WTC11 (cell line): ENCODE measurements around the gene AMN. TPM values are rescaled to one million over a fixed set of nuclear protein-coding genes. Genes with fewer than 3 reads are reported as not detected.

ENCODE experiments used
- ATAC-seq: fragments of 200-7000 bp; cut with Tn5 transposase; 2 replicates; pipeline ENCODE4 v1.10.0; 2021; ENCODE audit warnings: mild to moderate bottlenecking, moderate library complexity
- CTCF ChIA-PET: fragments of 300-600 bp; sonication (Branson Sonifier 250); formaldehyde crosslinking; loops from one replicate; lab custom pipeline; 2021; ENCODE audit warnings: antibody characterized with exemption; lab: Charles Lee
- POLR2A ChIA-PET: fragments of 350-600 bp; sonication (Branson Sonifier 250); formaldehyde crosslinking; loops from one replicate; lab custom pipeline; 2021; ENCODE audit warnings: antibody characterized with exemption; lab: Charles Lee
- DNase-seq: peaks from one replicate; pipeline ENCODE4 v3.0.0; 2021; ENCODE audit warnings: low spot score
- H3K27ac Mint-ChIP-seq: 2 replicates; pipeline ENCODE4 v1.8.0; 2021; ENCODE audit warnings: mixed read lengths
- H3K27me3 Mint-ChIP-seq: 2 replicates; pipeline ENCODE4 v1.8.0; 2021; ENCODE audit warnings: low read depth, mild to moderate bottlenecking, moderate library complexity, mixed read lengths
- H3K36me3 Mint-ChIP-seq: 2 replicates; pipeline ENCODE4 v1.8.0; 2021; ENCODE audit warnings: mixed read lengths
- H3K4me1 Mint-ChIP-seq: 2 replicates; pipeline ENCODE4 v1.8.0; 2022; ENCODE audit warnings: mixed read lengths
- H3K4me3 Mint-ChIP-seq: 2 replicates; pipeline ENCODE4 v1.8.0; 2021; ENCODE audit warnings: mild to moderate bottlenecking, moderate library complexity, mixed read lengths
- H3K9me3 Mint-ChIP-seq: 2 replicates; pipeline ENCODE4 v1.8.0; 2021; ENCODE audit warnings: mixed read lengths
- ATF1 ChIP-seq: sonication (generic); formaldehyde crosslinking; IDR thresholded peaks from 2 replicates; pipeline ENCODE4 v1.8.1; 2023; ENCODE audit warnings: mild to moderate bottlenecking, moderate library complexity, missing genetic modification reagents
- CREB1 ChIP-seq: sonication (generic); formaldehyde crosslinking; IDR thresholded peaks from 2 replicates; pipeline ENCODE4 v1.8.0; 2023; ENCODE audit warnings: mild to moderate bottlenecking, missing genetic modification reagents
- JAZF1 ChIP-seq: fragments of 250-450 bp; sonication (Bioruptor Pico); IDR thresholded peaks from 2 replicates; pipeline ENCODE4 v1.9.0; 2021; ENCODE audit warnings: moderate library complexity, mild to moderate bottlenecking, inconsistent platforms
- MXD4 ChIP-seq: fragments of 250-450 bp; sonication (Bioruptor Pico); IDR thresholded peaks from 2 replicates; pipeline ENCODE4 v1.8.0; 2021; ENCODE audit warnings: mild to moderate bottlenecking, moderate library complexity, borderline replicate concordance
- MYBL2 ChIP-seq: sonication (generic); formaldehyde crosslinking; IDR thresholded peaks from 2 replicates; pipeline ENCODE4 v1.8.1; 2023; ENCODE audit warnings: mild to moderate bottlenecking, moderate library complexity, missing genetic modification reagents
- NR2C2 ChIP-seq: sonication (generic); formaldehyde crosslinking; IDR thresholded peaks from 2 replicates; pipeline ENCODE4 v1.8.0; 2022; ENCODE audit warnings: mild to moderate bottlenecking, missing genetic modification reagents
- RELA ChIP-seq: sonication (generic); formaldehyde crosslinking; IDR thresholded peaks from 2 replicates; pipeline ENCODE4 v1.8.1; 2022; ENCODE audit warnings: missing genetic modification reagents, mild to moderate bottlenecking, borderline replicate concordance
- RORB ChIP-seq: fragments of 250-450 bp; sonication (Bioruptor Pico); IDR thresholded peaks from 2 replicates; pipeline ENCODE4 v1.9.0; 2021; ENCODE audit warnings: mild to moderate bottlenecking
- SP1 ChIP-seq: sonication (generic); formaldehyde crosslinking; conservative IDR thresholded peaks from 2 replicates; pipeline ENCODE4 v1.8.1; 2022; ENCODE audit warnings: missing genetic modification reagents
- TEAD1 ChIP-seq: sonication (generic); formaldehyde crosslinking; IDR thresholded peaks from 2 replicates; pipeline ENCODE4 v1.8.0; 2022; ENCODE audit warnings: mild to moderate bottlenecking, missing genetic modification reagents
- total RNA-seq: library from RNA; stranded (reverse); gene quantifications from 3 replicates; pipeline ENCODE4 v1.2.3, GENCODE V29; 2021
- TF ChIP-seq, protein P1 (sequence below): sonication (generic); formaldehyde crosslinking; IDR thresholded peaks from 2 replicates; pipeline ENCODE4 v1.8.1; 2022; ENCODE audit warnings: low read depth, missing genetic modification reagents, borderline replicate concordance
- TF ChIP-seq, protein P2 (sequence below): sonication (generic); formaldehyde crosslinking; IDR thresholded peaks from 2 replicates; pipeline ENCODE4 v1.8.0; 2023; ENCODE audit warnings: missing genetic modification reagents, mild to moderate bottlenecking, borderline replicate concordance
- TF ChIP-seq, protein P3 (sequence below): sonication (generic); formaldehyde crosslinking; IDR thresholded peaks from 2 replicates; pipeline ENCODE4 v1.8.1; 2022; ENCODE audit warnings: mild to moderate bottlenecking, moderate library complexity, missing genetic modification reagents
- TF ChIP-seq, protein P4 (sequence below): fragments of 250-450 bp; sonication (Bioruptor Pico); IDR thresholded peaks from 2 replicates; pipeline ENCODE4 v1.9.0; 2021; ENCODE audit warnings: mild to moderate bottlenecking
- TF ChIP-seq, protein P5 (sequence below): sonication (generic); formaldehyde crosslinking; IDR thresholded peaks from 2 replicates; pipeline ENCODE4 v1.8.1; 2023; ENCODE audit warnings: mild to moderate bottlenecking, missing genetic modification reagents, moderate library complexity

Gene AMN
- total RNA-seq, 1 experiment from 2014 or later, result 2.8 TPM

DNA sequence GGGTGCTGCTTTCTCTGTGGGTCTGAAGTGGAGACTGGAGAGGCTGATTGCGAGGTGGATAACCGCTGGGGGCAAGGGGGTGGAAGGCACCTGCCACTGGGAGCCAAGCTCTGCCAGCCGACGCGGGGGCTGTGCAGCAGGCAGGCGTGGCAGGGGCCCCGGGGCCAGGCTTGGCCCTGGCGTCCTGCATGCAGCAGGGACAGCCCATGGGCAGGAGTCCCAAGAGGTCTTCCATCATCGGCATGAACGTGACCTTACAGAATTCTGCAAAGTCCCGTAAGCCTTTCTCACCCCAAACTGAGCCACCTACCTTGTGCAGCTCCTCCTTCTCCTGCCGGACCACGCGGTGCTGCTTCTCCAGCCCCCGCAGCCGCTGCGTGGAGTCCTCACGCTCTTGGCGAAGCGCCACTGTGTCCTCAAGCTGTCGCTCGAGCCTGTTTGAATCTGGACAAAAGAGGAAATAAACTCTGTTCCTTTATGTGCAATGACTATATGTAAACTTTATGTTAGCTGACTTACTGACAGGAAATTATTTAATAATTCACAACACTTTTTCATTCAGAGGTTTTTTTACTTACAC, 51.3 kb downstream of the AMN start (continued):
- TF ChIP-seq RELA (CRISPR knock-in tag), result no peak
- TF ChIP-seq, protein P1, sequence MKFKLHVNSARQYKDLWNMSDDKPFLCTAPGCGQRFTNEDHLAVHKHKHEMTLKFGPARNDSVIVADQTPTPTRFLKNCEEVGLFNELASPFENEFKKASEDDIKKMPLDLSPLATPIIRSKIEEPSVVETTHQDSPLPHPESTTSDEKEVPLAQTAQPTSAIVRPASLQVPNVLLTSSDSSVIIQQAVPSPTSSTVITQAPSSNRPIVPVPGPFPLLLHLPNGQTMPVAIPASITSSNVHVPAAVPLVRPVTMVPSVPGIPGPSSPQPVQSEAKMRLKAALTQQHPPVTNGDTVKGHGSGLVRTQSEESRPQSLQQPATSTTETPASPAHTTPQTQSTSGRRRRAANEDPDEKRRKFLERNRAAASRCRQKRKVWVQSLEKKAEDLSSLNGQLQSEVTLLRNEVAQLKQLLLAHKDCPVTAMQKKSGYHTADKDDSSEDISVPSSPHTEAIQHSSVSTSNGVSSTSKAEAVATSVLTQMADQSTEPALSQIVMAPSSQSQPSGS (CRISPR knock-in tag), result no peak

DNA sequence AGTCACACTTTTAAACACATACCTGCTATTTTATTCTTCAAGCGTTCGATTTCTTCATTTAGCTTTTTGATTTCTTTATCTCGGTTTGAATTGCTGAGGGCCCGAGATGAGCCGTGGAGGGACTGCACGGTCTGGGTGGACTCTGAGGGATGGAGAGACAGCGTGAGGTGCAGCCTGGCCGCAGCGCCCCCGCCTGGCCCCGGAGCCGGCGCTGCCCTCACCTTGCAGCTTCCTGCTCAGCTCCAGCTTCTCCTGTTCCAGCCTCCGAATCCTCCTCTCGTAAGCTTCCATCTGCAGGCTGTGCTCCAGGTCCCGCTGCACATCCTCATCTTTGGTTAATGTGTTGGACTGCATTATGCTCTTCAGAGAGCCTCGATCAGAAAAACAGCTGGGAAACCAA, 53.2 kb downstream of the AMN start:
- H3K4me1 Mint-ChIP-seq, result no peaks in the 10 kb centered on the region
- no peak overlapping the region for H3K4me3 Mint-ChIP-seq
- ChIA-PET POLR2A (interaction anchor here (0.6 to 1.1 kb wide), 2 partner anchors 14 to 279 kb away, joined by 3 to 4 read pairs; no protein-coding TSS in a partner anchor), CTCF (interaction anchor here (0.6 to 1.1 kb wide), 5 partner anchors 9 to 282 kb away, joined by 3 to 7 read pairs (median 3); no protein-coding TSS in a partner anchor)
- no peaks in the 10 kb centered on the region for H3K9me3 Mint-ChIP-seq
- peaks cover 56% of the 10 kb centered on the region for H3K36me3 Mint-ChIP-seq
- DNase-seq (no peak), ATAC-seq (peak; percentile 60; the same call in 1 of the 2 replicates)
- no peak overlapping the region for H3K27ac Mint-ChIP-seq
- TF ChIP-seq, protein P2, sequence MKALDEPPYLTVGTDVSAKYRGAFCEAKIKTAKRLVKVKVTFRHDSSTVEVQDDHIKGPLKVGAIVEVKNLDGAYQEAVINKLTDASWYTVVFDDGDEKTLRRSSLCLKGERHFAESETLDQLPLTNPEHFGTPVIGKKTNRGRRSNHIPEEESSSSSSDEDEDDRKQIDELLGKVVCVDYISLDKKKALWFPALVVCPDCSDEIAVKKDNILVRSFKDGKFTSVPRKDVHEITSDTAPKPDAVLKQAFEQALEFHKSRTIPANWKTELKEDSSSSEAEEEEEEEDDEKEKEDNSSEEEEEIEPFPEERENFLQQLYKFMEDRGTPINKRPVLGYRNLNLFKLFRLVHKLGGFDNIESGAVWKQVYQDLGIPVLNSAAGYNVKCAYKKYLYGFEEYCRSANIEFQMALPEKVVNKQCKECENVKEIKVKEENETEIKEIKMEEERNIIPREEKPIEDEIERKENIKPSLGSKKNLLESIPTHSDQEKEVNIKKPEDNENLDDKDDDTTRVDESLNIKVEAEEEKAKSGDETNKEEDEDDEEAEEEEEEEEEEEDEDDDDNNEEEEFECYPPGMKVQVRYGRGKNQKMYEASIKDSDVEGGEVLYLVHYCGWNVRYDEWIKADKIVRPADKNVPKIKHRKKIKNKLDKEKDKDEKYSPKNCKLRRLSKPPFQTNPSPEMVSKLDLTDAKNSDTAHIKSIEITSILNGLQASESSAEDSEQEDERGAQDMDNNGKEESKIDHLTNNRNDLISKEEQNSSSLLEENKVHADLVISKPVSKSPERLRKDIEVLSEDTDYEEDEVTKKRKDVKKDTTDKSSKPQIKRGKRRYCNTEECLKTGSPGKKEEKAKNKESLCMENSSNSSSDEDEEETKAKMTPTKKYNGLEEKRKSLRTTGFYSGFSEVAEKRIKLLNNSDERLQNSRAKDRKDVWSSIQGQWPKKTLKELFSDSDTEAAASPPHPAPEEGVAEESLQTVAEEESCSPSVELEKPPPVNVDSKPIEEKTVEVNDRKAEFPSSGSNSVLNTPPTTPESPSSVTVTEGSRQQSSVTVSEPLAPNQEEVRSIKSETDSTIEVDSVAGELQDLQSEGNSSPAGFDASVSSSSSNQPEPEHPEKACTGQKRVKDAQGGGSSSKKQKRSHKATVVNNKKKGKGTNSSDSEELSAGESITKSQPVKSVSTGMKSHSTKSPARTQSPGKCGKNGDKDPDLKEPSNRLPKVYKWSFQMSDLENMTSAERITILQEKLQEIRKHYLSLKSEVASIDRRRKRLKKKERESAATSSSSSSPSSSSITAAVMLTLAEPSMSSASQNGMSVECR (CRISPR knock-in tag), result no peak
- TF ChIP-seq, protein P3, sequence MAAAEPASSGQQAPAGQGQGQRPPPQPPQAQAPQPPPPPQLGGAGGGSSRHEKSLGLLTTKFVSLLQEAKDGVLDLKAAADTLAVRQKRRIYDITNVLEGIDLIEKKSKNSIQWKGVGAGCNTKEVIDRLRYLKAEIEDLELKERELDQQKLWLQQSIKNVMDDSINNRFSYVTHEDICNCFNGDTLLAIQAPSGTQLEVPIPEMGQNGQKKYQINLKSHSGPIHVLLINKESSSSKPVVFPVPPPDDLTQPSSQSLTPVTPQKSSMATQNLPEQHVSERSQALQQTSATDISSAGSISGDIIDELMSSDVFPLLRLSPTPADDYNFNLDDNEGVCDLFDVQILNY (CRISPR knock-in tag), result no peak
- TF ChIP-seq, protein P4, sequence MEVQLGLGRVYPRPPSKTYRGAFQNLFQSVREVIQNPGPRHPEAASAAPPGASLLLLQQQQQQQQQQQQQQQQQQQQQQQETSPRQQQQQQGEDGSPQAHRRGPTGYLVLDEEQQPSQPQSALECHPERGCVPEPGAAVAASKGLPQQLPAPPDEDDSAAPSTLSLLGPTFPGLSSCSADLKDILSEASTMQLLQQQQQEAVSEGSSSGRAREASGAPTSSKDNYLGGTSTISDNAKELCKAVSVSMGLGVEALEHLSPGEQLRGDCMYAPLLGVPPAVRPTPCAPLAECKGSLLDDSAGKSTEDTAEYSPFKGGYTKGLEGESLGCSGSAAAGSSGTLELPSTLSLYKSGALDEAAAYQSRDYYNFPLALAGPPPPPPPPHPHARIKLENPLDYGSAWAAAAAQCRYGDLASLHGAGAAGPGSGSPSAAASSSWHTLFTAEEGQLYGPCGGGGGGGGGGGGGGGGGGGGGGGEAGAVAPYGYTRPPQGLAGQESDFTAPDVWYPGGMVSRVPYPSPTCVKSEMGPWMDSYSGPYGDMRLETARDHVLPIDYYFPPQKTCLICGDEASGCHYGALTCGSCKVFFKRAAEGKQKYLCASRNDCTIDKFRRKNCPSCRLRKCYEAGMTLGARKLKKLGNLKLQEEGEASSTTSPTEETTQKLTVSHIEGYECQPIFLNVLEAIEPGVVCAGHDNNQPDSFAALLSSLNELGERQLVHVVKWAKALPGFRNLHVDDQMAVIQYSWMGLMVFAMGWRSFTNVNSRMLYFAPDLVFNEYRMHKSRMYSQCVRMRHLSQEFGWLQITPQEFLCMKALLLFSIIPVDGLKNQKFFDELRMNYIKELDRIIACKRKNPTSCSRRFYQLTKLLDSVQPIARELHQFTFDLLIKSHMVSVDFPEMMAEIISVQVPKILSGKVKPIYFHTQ (CRISPR knock-in tag), result no peak
- TF ChIP-seq MYBL2 (CRISPR knock-in tag) (no peak), JAZF1 (CRISPR knock-in tag) (no peak), SP1 (CRISPR knock-in tag) (no peak), TEAD1 (CRISPR knock-in tag) (no peak), RELA (CRISPR knock-in tag) (no peak), ATF1 (CRISPR knock-in tag) (no peak), RORB (CRISPR knock-in tag) (no peak), MXD4 (CRISPR knock-in tag) (no peak), CREB1 (CRISPR knock-in tag) (no peak), NR2C2 (CRISPR knock-in tag) (no peak)
- TF ChIP-seq, protein P5, sequence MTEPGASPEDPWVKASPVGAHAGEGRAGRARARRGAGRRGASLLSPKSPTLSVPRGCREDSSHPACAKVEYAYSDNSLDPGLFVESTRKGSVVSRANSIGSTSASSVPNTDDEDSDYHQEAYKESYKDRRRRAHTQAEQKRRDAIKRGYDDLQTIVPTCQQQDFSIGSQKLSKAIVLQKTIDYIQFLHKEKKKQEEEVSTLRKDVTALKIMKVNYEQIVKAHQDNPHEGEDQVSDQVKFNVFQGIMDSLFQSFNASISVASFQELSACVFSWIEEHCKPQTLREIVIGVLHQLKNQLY (CRISPR knock-in tag), result no peak
- H3K27me3 Mint-ChIP-seq, result no peaks in the 10 kb centered on the region
